ENCODE data around the gene PLXNC1. TPM values are rescaled to one million over a fixed set of nuclear protein-coding genes. Genes with fewer than 3 reads are reported as not detected.

The PLXNC1 gene
- total RNA-seq, 1 experiment from 2014 or later = 0.30 TPM

- DNase-seq (ENCODE audit: low spot score) = no peak
- Histone ChIP-seq H3K4me1 (ENCODE audit: insufficient read depth, low read length, poor library complexity, severe bottlenecking) (no peaks in the 10 kb centered on the region), H3K27ac (ENCODE audit: low read depth, low read length, poor library complexity, severe bottlenecking) (no peak overlapping the region), H3K27me3 (replicated peaks; ENCODE audit: insufficient read depth, low read depth, low read length, poor library complexity) (peaks cover 23% of the 10 kb centered on the region), H3K4me3 (ENCODE audit: low read depth, low read length, poor library complexity, severe bottlenecking) (no peak overlapping the region), H3K36me3 (ENCODE audit: insufficient read depth, low read length, poor library complexity, severe bottlenecking) (no peaks in the 10 kb centered on the region), H3K9me3 (ENCODE audit: low read depth, low read length, poor library complexity, severe bottlenecking) (no peaks in the 10 kb centered on the region)
- ChIA-PET POLR2A (ENCODE audit: low non-redundant PET) (no interaction called here), CTCF (no interaction called here)
- no TSS peak for BruUV-seq (replicated peaks)
- intact Hi-C loops (cut with micrococcal nuclease; ENCODE audit: unreplicated experiment) = no loop called here
- TF ChIP-seq CTCF (conservative IDR thresholded peaks at IDR 0.05; ENCODE audit: low read depth, low read length) (no peak), EZH2 (IDR thresholded peaks at IDR 0.05; ENCODE audit: borderline replicate concordance, low read depth, low read length, poor library complexity, severe bottlenecking) (no peak)
Observed at GRCh38 chr12:94225506-94225905, 77.1 kb downstream of the PLXNC1 start.

- CTCF ChIA-PET = no interaction called here
- Histone ChIP-seq H3K4me1 (ENCODE audit: insufficient read depth, low read length, poor library complexity, severe bottlenecking) (no peaks in the 10 kb centered on the region), H3K27me3 (replicated peaks; ENCODE audit: insufficient read depth, low read depth, low read length, poor library complexity) (peaks cover 23% of the 10 kb centered on the region), H3K27ac (ENCODE audit: low read depth, low read length, poor library complexity, severe bottlenecking) (no peak overlapping the region), H3K4me3 (ENCODE audit: low read depth, low read length, poor library complexity, severe bottlenecking) (no peak overlapping the region), H3K9me3 (ENCODE audit: low read depth, low read length, poor library complexity, severe bottlenecking) (no peaks in the 10 kb centered on the region), H3K36me3 (ENCODE audit: insufficient read depth, low read length, poor library complexity, severe bottlenecking) (no peaks in the 10 kb centered on the region)
- no peak for DNase-seq (ENCODE audit: low spot score)
- intact Hi-C loops (cut with micrococcal nuclease; ENCODE audit: unreplicated experiment) = no loop called here
- POLR2A ChIA-PET (ENCODE audit: low non-redundant PET) = no interaction called here
- TF ChIP-seq EZH2 (IDR thresholded peaks at IDR 0.05; ENCODE audit: borderline replicate concordance, low read depth, low read length, poor library complexity, severe bottlenecking) (no peak), CTCF (conservative IDR thresholded peaks at IDR 0.05; ENCODE audit: low read depth, low read length) (no peak)
- no TSS peak for BruUV-seq (replicated peaks)
Observed at GRCh38 chr12:94225947-94226630, 77.7 kb downstream of the PLXNC1 start.

- Histone ChIP-seq H3K36me3 (ENCODE audit: insufficient read depth, low read length, poor library complexity, severe bottlenecking) (no peaks in the 10 kb centered on the region), H3K27ac (ENCODE audit: low read depth, low read length, poor library complexity, severe bottlenecking) (no peak overlapping the region), H3K4me1 (ENCODE audit: insufficient read depth, low read length, poor library complexity, severe bottlenecking) (no peaks in the 10 kb centered on the region), H3K27me3 (replicated peaks; ENCODE audit: insufficient read depth, low read depth, low read length, poor library complexity) (peaks cover 19% of the 10 kb centered on the region), H3K9me3 (ENCODE audit: low read depth, low read length, poor library complexity, severe bottlenecking) (no peaks in the 10 kb centered on the region), H3K4me3 (ENCODE audit: low read depth, low read length, poor library complexity, severe bottlenecking) (no peak overlapping the region)
- no peak for TF ChIP-seq CTCF (conservative IDR thresholded peaks at IDR 0.05; ENCODE audit: low read depth, low read length)
- no peak for TF ChIP-seq EZH2 (IDR thresholded peaks at IDR 0.05; ENCODE audit: borderline replicate concordance, low read depth, low read length, poor library complexity, severe bottlenecking)
- ChIA-PET POLR2A (ENCODE audit: low non-redundant PET) (no interaction called here), CTCF (no interaction called here)
- no peak for DNase-seq (ENCODE audit: low spot score)
- BruUV-seq (replicated peaks) = no TSS peak
- intact Hi-C loops (cut with micrococcal nuclease; ENCODE audit: unreplicated experiment) = no loop called here
Observed at GRCh38 chr12:94227066-94227465, 78.7 kb downstream of the PLXNC1 start.
